HEK293 (cell line): Measurements from ENCODE around the gene ACSM3.
A peak's percentile ranks its signal among the peaks of the same experiment; 100 is the strongest.

Experiments used
- CTCF ChIA-PET: fragments of 350-600 bp; formaldehyde crosslinking; extraction: SDS; loops from one replicate; lab custom pipeline; 2021; ENCODE audit warnings: antibody characterized with exemption; lab: Yijun Ruan, JAX
- POLR2A ChIA-PET: fragments of 300-600 bp; formaldehyde crosslinking; extraction: SDS; loops from one replicate; lab custom pipeline; 2020; ENCODE audit warnings: antibody characterized with exemption, inconsistent platforms; lab: Yijun Ruan, JAX
- H3K27ac ChIP-seq: fragments of 200-500 bp; sonication (Bioruptor generic); 2 replicates; pipeline ENCODE4 v1.5.1; 2014; ENCODE audit warnings: low read depth, low read length, control low read depth, inconsistent platforms; ENCODE audit errors: extremely low read depth
- H3K36me3 ChIP-seq, 2 experiments: fragments of 200-500 bp in 1 of 2; sonication (Bioruptor generic) in 1 of 2; 1 replicate in 1 of 2; 2 replicates in 1 of 2; pipeline ENCODE4 v1.5.1; 2014 to 2017; ENCODE audit warnings: inconsistent platforms in 2 of 2, low read length in 2 of 2; ENCODE audit not compliant: control insufficient read depth in 2 of 2, insufficient read depth in 1 of 2
- H3K4me1 ChIP-seq: fragments of 200-500 bp; sonication (Bioruptor generic); 2 replicates; pipeline ENCODE4 v1.5.1; 2014; ENCODE audit warnings: mild to moderate bottlenecking, low read length, inconsistent platforms; ENCODE audit not compliant: control insufficient read depth, insufficient read depth
- H3K4me3 ChIP-seq: 2 replicates; pipeline ENCODE4 v1.5.1; 2011; ENCODE audit warnings: low read depth, mild to moderate bottlenecking, control low read depth, low read length, moderate library complexity
- H3K9me3 ChIP-seq: fragments of 200-500 bp; sonication (Bioruptor generic); 2 replicates; pipeline ENCODE4 v1.5.1; 2014; ENCODE audit warnings: low read depth, low read length, inconsistent platforms; ENCODE audit not compliant: control insufficient read depth, insufficient read depth
- GLIS1 ChIP-seq: fragments of 450-650 bp; formaldehyde crosslinking; IDR thresholded peaks from 2 replicates; pipeline ENCODE4 v1.5.1; 2016; ENCODE audit warnings: missing biosample characterization, missing genetic modification characterization
- HOXD13 ChIP-seq: sonication (generic); formaldehyde crosslinking; IDR thresholded peaks from 2 replicates; pipeline ENCODE4 v1.8.0; 2022; ENCODE audit warnings: missing genetic modification reagents, borderline replicate concordance
- KLF1 ChIP-seq: fragments of 450-650 bp; formaldehyde crosslinking; IDR thresholded peaks from 2 replicates; pipeline ENCODE4 v1.5.1; 2016; ENCODE audit warnings: missing biosample characterization, missing genetic modification characterization
- KLF7 ChIP-seq: fragments of 450-650 bp; formaldehyde crosslinking; IDR thresholded peaks from 2 replicates; pipeline ENCODE4 v1.5.1; 2016; ENCODE audit warnings: missing biosample characterization, missing genetic modification characterization, borderline replicate concordance
- OSR2 ChIP-seq: fragments of 450-650 bp; formaldehyde crosslinking; IDR thresholded peaks from 2 replicates; pipeline ENCODE4 v1.5.1; 2016; ENCODE audit warnings: missing biosample characterization, missing genetic modification characterization
- SP7 ChIP-seq: fragments of 450-650 bp; formaldehyde crosslinking; IDR thresholded peaks from 2 replicates; pipeline ENCODE4 v1.5.1; 2016; ENCODE audit warnings: missing biosample characterization, missing genetic modification characterization
- TRIM28 ChIP-seq: IDR thresholded peaks from 2 replicates; pipeline ENCODE4 v1.6.1; 2011; ENCODE audit warnings: low read length, control low read depth, borderline replicate concordance
- ZBTB20 ChIP-seq: fragments of 450-650 bp; formaldehyde crosslinking; IDR thresholded peaks from 2 replicates; pipeline ENCODE4 v1.5.1; 2016; ENCODE audit warnings: missing biosample characterization, missing genetic modification characterization
- ZBTB48 ChIP-seq: fragments of 450-650 bp; formaldehyde crosslinking; IDR thresholded peaks from 2 replicates; pipeline ENCODE4 v1.5.1; 2016; ENCODE audit warnings: missing biosample characterization, missing genetic modification characterization
- ZNF174 ChIP-seq: fragments of 450-650 bp; formaldehyde crosslinking; IDR thresholded peaks from 2 replicates; pipeline ENCODE4 v1.5.0; 2017; ENCODE audit warnings: missing biosample characterization, mild to moderate bottlenecking, missing genetic modification characterization
- ZNF19 ChIP-seq: fragments of 450-650 bp; formaldehyde crosslinking; IDR thresholded peaks from 2 replicates; pipeline ENCODE4; 2016; ENCODE audit warnings: missing biosample characterization, missing genetic modification characterization, low read depth
- ZNF2 ChIP-seq: fragments of 450-650 bp; formaldehyde crosslinking; IDR thresholded peaks from 2 replicates; pipeline ENCODE4 v1.5.1; 2016; ENCODE audit warnings: missing biosample characterization, missing genetic modification characterization
- ZNF248 ChIP-seq: fragments of 450-650 bp; formaldehyde crosslinking; IDR thresholded peaks from 2 replicates; pipeline ENCODE4 v1.5.1; 2017; ENCODE audit warnings: missing biosample characterization, missing genetic modification characterization
- ZNF391 ChIP-seq: fragments of 450-650 bp; formaldehyde crosslinking; IDR thresholded peaks from 2 replicates; pipeline ENCODE4 v1.5.1; 2016; ENCODE audit warnings: low read depth, missing biosample characterization, missing genetic modification characterization, borderline replicate concordance
- ZNF518A ChIP-seq: fragments of 450-650 bp; formaldehyde crosslinking; conservative IDR thresholded peaks from 2 replicates; pipeline ENCODE4 v1.5.1; 2016; ENCODE audit warnings: low read depth, missing biosample characterization, missing genetic modification characterization
- ZNF558 ChIP-seq: fragments of 450-650 bp; formaldehyde crosslinking; IDR thresholded peaks from 2 replicates; pipeline ENCODE4 v1.5.1; 2016; ENCODE audit warnings: missing biosample characterization, missing genetic modification characterization
- ZNF585B ChIP-seq: fragments of 450-650 bp; formaldehyde crosslinking; IDR thresholded peaks from 2 replicates; pipeline ENCODE4 v1.5.1; 2016; ENCODE audit warnings: missing biosample characterization, missing genetic modification characterization
- ZNF596 ChIP-seq: fragments of 450-650 bp; IDR thresholded peaks from 2 replicates; pipeline ENCODE4 v1.5.0; 2018; ENCODE audit warnings: missing biosample characterization, mild to moderate bottlenecking, missing genetic modification characterization, moderate library complexity
- ZSCAN4 ChIP-seq: fragments of 450-650 bp; formaldehyde crosslinking; IDR thresholded peaks from 2 replicates; pipeline ENCODE4 v1.5.1; 2017; ENCODE audit warnings: missing biosample characterization, missing genetic modification characterization
- TF ChIP-seq, protein P1 (sequence below): IDR thresholded peaks from 2 replicates; pipeline ENCODE4 v1.6.1; 2011; ENCODE audit warnings: mild to moderate bottlenecking, low read depth, low read length, borderline replicate concordance
- TF ChIP-seq, protein P2 (sequence below): fragments of 450-650 bp; formaldehyde crosslinking; IDR thresholded peaks from 2 replicates; pipeline ENCODE4 v1.5.1; 2016; ENCODE audit warnings: missing biosample characterization, missing genetic modification characterization
- TF ChIP-seq, protein P3 (sequence below): fragments of 450-650 bp; formaldehyde crosslinking; IDR thresholded peaks from 2 replicates; pipeline ENCODE4 v1.5.1; 2016; ENCODE audit warnings: missing biosample characterization, missing genetic modification characterization

Gene ACSM3

GRCh38 chr16:20806168-20807050 is 42.6 kb downstream of the ACSM3 start, which contains the start of the genes ERI2 and REXO5 (continued):
- TF ChIP-seq ZSCAN4 (tag by site-specific recombination) (no peak), HOXD13 (CRISPR knock-in tag) (no peak), ZNF19 (tag by site-specific recombination) (no peak), ZBTB48 (tag by site-specific recombination) (peak; percentile 52; the same call in 1 of the 2 replicates), SP7 (tag by site-specific recombination) (peak; percentile 68), TRIM28 (no peak), ZNF596 (tag by site-specific recombination) (no peak), GLIS1 (tag by site-specific recombination) (no peak), OSR2 (tag by site-specific recombination) (peak; percentile 5; the same call in 1 of the 2 replicates)
- TF ChIP-seq, protein P1, sequence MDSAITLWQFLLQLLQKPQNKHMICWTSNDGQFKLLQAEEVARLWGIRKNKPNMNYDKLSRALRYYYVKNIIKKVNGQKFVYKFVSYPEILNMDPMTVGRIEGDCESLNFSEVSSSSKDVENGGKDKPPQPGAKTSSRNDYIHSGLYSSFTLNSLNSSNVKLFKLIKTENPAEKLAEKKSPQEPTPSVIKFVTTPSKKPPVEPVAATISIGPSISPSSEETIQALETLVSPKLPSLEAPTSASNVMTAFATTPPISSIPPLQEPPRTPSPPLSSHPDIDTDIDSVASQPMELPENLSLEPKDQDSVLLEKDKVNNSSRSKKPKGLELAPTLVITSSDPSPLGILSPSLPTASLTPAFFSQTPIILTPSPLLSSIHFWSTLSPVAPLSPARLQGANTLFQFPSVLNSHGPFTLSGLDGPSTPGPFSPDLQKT: no peak
- TF ChIP-seq, protein P2, sequence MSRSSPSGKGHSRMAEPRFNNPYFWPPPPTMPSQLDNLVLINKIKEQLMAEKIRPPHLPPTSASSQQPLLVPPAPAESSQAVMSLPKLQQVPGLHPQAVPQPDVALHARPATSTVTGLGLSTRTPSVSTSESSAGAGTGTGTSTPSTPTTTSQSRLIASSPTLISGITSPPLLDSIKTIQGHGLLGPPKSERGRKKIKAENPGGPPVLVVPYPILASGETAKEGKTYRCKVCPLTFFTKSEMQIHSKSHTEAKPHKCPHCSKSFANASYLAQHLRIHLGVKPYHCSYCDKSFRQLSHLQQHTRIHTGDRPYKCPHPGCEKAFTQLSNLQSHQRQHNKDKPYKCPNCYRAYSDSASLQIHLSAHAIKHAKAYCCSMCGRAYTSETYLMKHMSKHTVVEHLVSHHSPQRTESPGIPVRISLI (tag by site-specific recombination): no peak
- TF ChIP-seq, all 188 proteins: peak for 61

- POLR2A ChIA-PET: interaction anchor here (0.5 kb wide), 1 partner anchor 1480 kb away, joined by 5 read pairs; no protein-coding TSS in a partner anchor
- Histone ChIP-seq H3K4me3 (no peak overlapping the region), H3K36me3 (peaks cover 0 to 9% of the 10 kb centered on the region in 2 experiments; a peak in 2 of 3 replicates), H3K9me3 (no peaks in the 10 kb centered on the region), H3K4me1 (no peaks in the 10 kb centered on the region), H3K27ac (no peak overlapping the region; the same call in 1 of the 2 replicates)
- no peak for TF ChIP-seq ZNF248 (tag by site-specific recombination)
- no peak for TF ChIP-seq ZNF558 (tag by site-specific recombination)
- no peak for TF ChIP-seq ZNF585B
- no peak for TF ChIP-seq KLF7
- TF ChIP-seq OSR2 (tag by site-specific recombination): no peak
- TF ChIP-seq ZNF391 (tag by site-specific recombination): no peak
- TF ChIP-seq ZBTB20 (tag by site-specific recombination): no peak
- 0 out of 2 replicates have a peak, but pooled peaks have one; percentile 47 for TF ChIP-seq ZBTB48 (tag by site-specific recombination)
- no peak for TF ChIP-seq ZNF2 (tag by site-specific recombination)
- CTCF ChIA-PET: interaction anchor here (0.6 kb wide), 1 partner anchor 297 kb away, joined by 4 read pairs; no protein-coding TSS in a partner anchor
Measured at GRCh38 chr16:20807862-20808261, 44.0 kb downstream of the ACSM3 start.

DNA sequence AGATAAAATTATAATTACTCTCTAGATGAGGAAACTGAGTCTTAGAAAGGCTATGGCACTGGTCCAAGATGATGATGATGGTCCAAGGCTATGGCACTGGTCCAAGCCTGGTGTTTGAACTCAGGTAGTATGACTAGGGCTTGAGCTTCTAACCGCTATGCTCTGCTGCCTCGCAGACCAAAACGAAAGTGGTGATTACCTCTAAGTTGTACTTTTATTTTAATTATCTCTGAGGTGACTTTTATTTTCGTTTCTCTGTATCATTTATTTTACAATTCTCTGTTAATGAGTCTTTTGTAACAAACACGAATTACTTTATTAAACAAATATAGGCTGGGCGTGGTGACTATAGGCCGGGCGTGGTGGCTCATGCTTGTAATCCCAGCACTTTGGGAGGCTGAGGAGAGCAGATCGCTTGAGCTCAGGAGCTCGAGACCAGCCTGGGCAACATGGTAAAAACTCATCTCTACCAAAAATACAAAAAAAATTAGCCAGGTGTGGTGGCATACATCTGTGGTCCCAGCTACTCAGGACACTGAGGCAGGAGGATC is 48.1 kb downstream of the ACSM3 start:
- POLR2A ChIA-PET: no interaction called here
- CTCF ChIA-PET: no interaction called here
- Histone ChIP-seq H3K4me1 (no peaks in the 10 kb centered on the region), H3K9me3 (no peaks in the 10 kb centered on the region), H3K36me3 (peaks cover 5 to 42% of the 10 kb centered on the region in 2 experiments; a peak in 2 of 3 replicates), H3K27ac (no peak overlapping the region), H3K4me3 (no peak overlapping the region)
- no peak for TF ChIP-seq ZNF518A (tag by site-specific recombination)
- peak; percentile 78 for TF ChIP-seq KLF1
- TF ChIP-seq, protein P3, sequence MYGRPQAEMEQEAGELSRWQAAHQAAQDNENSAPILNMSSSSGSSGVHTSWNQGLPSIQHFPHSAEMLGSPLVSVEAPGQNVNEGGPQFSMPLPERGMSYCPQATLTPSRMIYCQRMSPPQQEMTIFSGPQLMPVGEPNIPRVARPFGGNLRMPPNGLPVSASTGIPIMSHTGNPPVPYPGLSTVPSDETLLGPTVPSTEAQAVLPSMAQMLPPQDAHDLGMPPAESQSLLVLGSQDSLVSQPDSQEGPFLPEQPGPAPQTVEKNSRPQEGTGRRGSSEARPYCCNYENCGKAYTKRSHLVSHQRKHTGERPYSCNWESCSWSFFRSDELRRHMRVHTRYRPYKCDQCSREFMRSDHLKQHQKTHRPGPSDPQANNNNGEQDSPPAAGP: no peak
- no peak for TF ChIP-seq ZNF174 (tag by site-specific recombination)
